ENCODE data around the gene CPLANE2. TPM values are rescaled to one million over a fixed set of nuclear protein-coding genes. Genes with fewer than 3 reads are reported as not detected.
"Not testable (repeated sequence)": the region's sequence is repeated elsewhere in the genome, so short reads cannot be mapped to it uniquely, and the experiment has no call there.

CPLANE2 gene
- total and polyA plus RNA-seq, 5 experiments from 2014 or later, result 1.7 to 9.6 (median 2.9) TPM

DNA sequence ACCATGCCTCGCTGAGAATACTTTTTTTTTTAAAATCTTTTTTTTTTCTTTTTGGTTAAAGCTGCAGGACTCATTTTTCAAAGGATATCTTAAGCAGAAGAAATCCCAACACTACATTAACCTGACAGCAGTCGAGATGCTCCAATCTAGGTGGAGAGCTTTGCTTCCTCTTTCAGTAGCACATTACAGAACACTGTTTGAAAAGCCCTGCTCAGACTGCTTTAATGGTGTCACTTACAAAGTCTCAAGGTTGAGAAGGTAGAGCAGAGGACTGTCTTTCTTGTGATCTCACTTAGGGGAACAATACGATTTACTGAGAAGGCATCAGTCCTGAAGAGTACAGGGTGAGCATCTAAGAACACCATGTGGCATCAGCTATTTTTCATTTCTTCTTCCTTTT, 21.0 kb upstream of the CPLANE2 start:
- POLR2A ChIA-PET, result interaction anchor here (0.7 kb wide), 1 partner anchor 107 kb away, joined by 3 read pairs; no protein-coding TSS in a partner anchor
- Mint-ChIP-seq H3K4me1 (peaks cover 0 to 9% (median 2%) of the 10 kb centered on the region in 4 donors), H3K27me3 (no peaks in the 10 kb centered on the region), H3K36me3 (peaks cover 0 to 41% (median 8%) of the 10 kb centered on the region in 3 donors), H3K27ac (peak overlapping the region in 3 of 10 donors; percentile 24 to 43 (median 37)), H3K9me3 (no peaks in the 10 kb centered on the region), H3K4me3 (no peak overlapping the region)
- DNase-seq (no peak), ATAC-seq (no peak)

DNA sequence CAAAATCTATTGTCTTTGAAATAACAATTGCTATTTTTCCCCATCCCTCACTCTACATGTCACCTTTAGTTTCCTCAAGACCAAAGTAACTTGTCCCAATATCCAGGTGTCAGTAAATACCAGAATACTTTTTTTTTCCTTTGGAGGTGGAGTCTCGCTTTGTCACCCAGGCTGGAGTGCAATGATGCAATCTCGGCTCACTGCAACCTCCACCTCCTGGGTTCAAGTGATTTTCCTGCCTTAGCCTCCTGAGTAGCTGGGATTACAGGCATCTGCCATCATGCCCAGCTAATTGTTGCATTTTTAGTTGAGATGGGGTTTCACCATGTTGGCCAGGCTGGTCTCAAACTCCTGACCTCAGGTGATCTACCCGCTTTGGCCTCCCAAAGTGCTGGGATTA, 20.6 kb upstream of the CPLANE2 start:
- H3K9me3 Mint-ChIP-seq, H3K27me3 Mint-ChIP-seq, H3K4me3 Mint-ChIP-seq, POLR2A ChIA-PET, DNase-seq, ATAC-seq, H3K4me1 Mint-ChIP-seq: not testable (repeated sequence)
- Mint-ChIP-seq H3K27ac (peak overlapping the region in 3 of 10 donors; percentile 12 to 71 (median 53)), H3K36me3 (peaks cover 0 to 44% (median 8%) of the 10 kb centered on the region in 3 donors)

- ATAC-seq (no peak), DNase-seq (no peak)
- Mint-ChIP-seq H3K27me3 (no peaks in the 10 kb centered on the region), H3K4me3 (no peak overlapping the region), H3K4me1 (peaks cover 0 to 12% (median 2%) of the 10 kb centered on the region in 4 donors), H3K27ac (peak overlapping the region in 2 of 10 donors; percentile 39 to 55), H3K9me3 (no peaks in the 10 kb centered on the region), H3K36me3 (peaks cover 0 to 55% (median 8%) of the 10 kb centered on the region in 3 donors)
- POLR2A ChIA-PET, result no interaction called here
Observed at GRCh38 chr1:16256478-16256877, 19.5 kb upstream of the CPLANE2 start.

GRCh38 chr1:16254263-16254928, 17.4 kb upstream of the CPLANE2 start:
- H3K4me1 Mint-ChIP-seq, result peaks cover 5 to 27% (median 12%) of the 10 kb centered on the region in 4 donors
- peak overlapping the region in 8 of 10 donors; percentile 16 to 75 (median 44) for H3K27ac Mint-ChIP-seq

DNA sequence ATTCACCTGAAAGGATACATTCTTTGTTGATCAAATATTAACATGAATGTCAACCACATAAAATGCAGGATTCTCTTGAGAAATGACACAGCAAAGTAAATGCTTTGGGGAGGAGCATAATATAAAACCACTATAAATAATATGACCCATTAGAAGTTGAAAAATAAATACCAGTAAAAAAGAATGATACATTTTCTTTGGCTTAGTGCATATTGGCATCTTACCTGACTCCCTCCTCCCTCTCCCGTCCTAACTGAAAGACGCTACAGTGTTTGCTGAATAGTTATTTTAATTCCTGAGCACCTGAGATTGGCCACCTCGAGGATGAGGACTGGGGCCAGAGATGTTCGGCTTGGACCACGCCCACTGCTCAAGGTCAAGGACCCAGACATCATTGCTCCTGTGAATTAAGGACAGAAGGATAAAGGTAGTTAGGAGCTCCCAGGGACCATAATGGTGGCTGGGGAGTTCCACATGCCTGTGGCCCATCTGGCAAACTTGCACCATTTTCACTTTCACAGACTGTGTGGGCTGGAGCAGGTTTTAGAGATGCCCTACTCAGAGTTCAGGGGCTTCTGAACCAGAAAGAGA, 16.4 kb upstream of the CPLANE2 start:
- POLR2A ChIA-PET, result no interaction called here
- peaks cover 0 to 74% (median 8%) of the 10 kb centered on the region in 3 donors for H3K36me3 Mint-ChIP-seq
- H3K27me3 Mint-ChIP-seq, result no peaks in the 10 kb centered on the region
- ATAC-seq, result no peak
- H3K27ac Mint-ChIP-seq, result peak overlapping the region in 6 of 10 donors; percentile 24 to 75 (median 45)
- no peak overlapping the region for H3K4me3 Mint-ChIP-seq
- no peak for DNase-seq
- H3K4me1 Mint-ChIP-seq, result peaks cover 9 to 36% (median 22%) of the 10 kb centered on the region in 4 donors
- H3K9me3 Mint-ChIP-seq, result no peaks in the 10 kb centered on the region

More at GRCh38 chr1:16254263-16254928, 17.4 kb upstream of the CPLANE2 start:
- Mint-ChIP-seq H3K9me3 (no peaks in the 10 kb centered on the region), H3K27me3 (no peaks in the 10 kb centered on the region), H3K36me3 (peaks cover 0 to 70% (median 8%) of the 10 kb centered on the region in 3 donors), H3K4me3 (no peak overlapping the region)
- POLR2A ChIA-PET, result no interaction called here
- DNase-seq, result no peak
- no peak for ATAC-seq

DNA sequence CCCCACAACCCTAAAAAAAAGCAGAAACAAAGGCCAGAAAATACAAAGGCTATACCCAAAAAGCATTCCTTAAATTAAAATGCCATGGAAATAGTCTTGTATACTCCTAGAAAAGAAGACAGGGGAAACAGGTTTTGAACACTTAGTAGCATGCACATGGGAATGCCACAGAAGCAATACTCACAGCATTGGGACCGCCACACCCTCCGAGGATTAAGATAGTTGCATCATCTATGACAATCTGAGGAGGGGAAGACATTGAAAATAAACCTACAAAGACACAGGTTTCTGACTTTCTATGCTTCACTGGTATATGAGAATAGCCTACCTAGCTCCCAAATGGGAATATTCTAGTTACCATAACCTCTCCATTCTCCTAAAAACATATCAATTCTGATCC, 15.9 kb upstream of the CPLANE2 start:
- no peaks in the 10 kb centered on the region for H3K27me3 Mint-ChIP-seq
- H3K27ac Mint-ChIP-seq, result peak overlapping the region in 3 of 10 donors; percentile 24 to 77 (median 61)
- no peak overlapping the region for H3K4me3 Mint-ChIP-seq
- peaks cover 0 to 74% (median 8%) of the 10 kb centered on the region in 3 donors for H3K36me3 Mint-ChIP-seq
- H3K9me3 Mint-ChIP-seq, result no peaks in the 10 kb centered on the region
- POLR2A ChIA-PET, result no interaction called here
- DNase-seq (no peak), ATAC-seq (no peak)
- H3K4me1 Mint-ChIP-seq, result peaks cover 9 to 37% (median 22%) of the 10 kb centered on the region in 4 donors

- Mint-ChIP-seq H3K36me3 (peaks cover 0 to 84% (median 11%) of the 10 kb centered on the region in 3 donors), H3K9me3 (no peaks in the 10 kb centered on the region)
Observed at GRCh38 chr1:16251381-16251780, 14.4 kb upstream of the CPLANE2 start.

GRCh38 chr1:16250524-16251251, 13.7 kb upstream of the CPLANE2 start:
- H3K4me3 Mint-ChIP-seq, result no peak overlapping the region
- H3K36me3 Mint-ChIP-seq, result peaks cover 0 to 80% (median 6%) of the 10 kb centered on the region in 3 donors
- no peaks in the 10 kb centered on the region for H3K9me3 Mint-ChIP-seq
- H3K4me1 Mint-ChIP-seq, result peaks cover 7 to 35% (median 22%) of the 10 kb centered on the region in 4 donors
- ATAC-seq (no peak), DNase-seq (no peak)
- no peaks in the 10 kb centered on the region for H3K27me3 Mint-ChIP-seq
- peak overlapping the region in 4 of 10 donors; percentile 10 to 53 (median 34) for H3K27ac Mint-ChIP-seq
- POLR2A ChIA-PET, result no interaction called here

More at GRCh38 chr1:16251381-16251780, 14.4 kb upstream of the CPLANE2 start:
- no peak for ATAC-seq
- Mint-ChIP-seq H3K27me3 (no peaks in the 10 kb centered on the region), H3K4me3 (no peak overlapping the region), H3K4me1 (peaks cover 7 to 35% (median 22%) of the 10 kb centered on the region in 4 donors), H3K27ac (peak overlapping the region in 2 of 10 donors; percentile 53 to 79)
- no peak for DNase-seq
- POLR2A ChIA-PET, result no interaction called here

GRCh38 chr1:16249596-16250241, 12.7 kb upstream of the CPLANE2 start:
- peak in 1 of 2 donors; percentile 40 for ATAC-seq
- H3K36me3 Mint-ChIP-seq, result peaks cover 0 to 70% (median 2%) of the 10 kb centered on the region in 3 donors
- peak overlapping the region; percentile 48 to 82 (median 78) for H3K27ac Mint-ChIP-seq
- no peaks in the 10 kb centered on the region for H3K27me3 Mint-ChIP-seq
- POLR2A ChIA-PET, result no interaction called here
- H3K4me1 Mint-ChIP-seq, result peaks cover 7 to 35% (median 21%) of the 10 kb centered on the region in 4 donors
- no peaks in the 10 kb centered on the region for H3K9me3 Mint-ChIP-seq
- peak overlapping the region in 3 of 10 donors; percentile 1 to 32 (median 25) for H3K4me3 Mint-ChIP-seq
- DNase-seq, result no peak

- Mint-ChIP-seq H3K9me3 (no peaks in the 10 kb centered on the region), H3K36me3 (peaks cover 0 to 61% (median 2%) of the 10 kb centered on the region in 3 donors), H3K27me3 (no peaks in the 10 kb centered on the region), H3K4me1 (peaks cover 9 to 39% (median 26%) of the 10 kb centered on the region in 4 donors), H3K27ac (peak overlapping the region; percentile 59 to 88 (median 80)), H3K4me3 (peak overlapping the region in 2 of 10 donors; percentile 25 to 28)
- ATAC-seq (peak in 1 of 2 donors; percentile 46), DNase-seq (no peak)
- POLR2A ChIA-PET, result no interaction called here
Observed at GRCh38 chr1:16248603-16249516, 11.9 kb upstream of the CPLANE2 start.

DNA sequence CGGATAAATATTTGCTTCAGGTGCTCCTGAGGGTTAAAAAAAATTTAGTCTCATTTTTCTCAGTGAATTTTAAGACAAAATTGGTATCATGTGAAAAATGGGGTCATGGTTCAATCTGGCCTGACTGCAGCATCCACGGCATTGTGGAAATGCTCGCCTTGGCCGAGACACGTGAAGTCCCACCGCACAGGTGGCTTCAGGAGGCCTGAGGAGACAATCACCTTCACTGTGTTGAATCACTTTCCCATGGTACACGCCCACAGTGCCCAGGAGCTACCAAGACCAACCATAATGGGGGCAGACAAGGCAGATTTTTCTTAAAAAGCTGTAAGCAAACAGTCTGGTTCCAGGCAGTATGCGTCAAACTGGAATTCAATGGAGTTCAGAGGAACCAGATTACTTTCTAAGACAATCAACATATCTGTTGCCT, 11.0 kb upstream of the CPLANE2 start:
- POLR2A ChIA-PET, result no interaction called here
- Mint-ChIP-seq H3K4me3 (no peak overlapping the region), H3K4me1 (peaks cover 9 to 40% (median 26%) of the 10 kb centered on the region in 4 donors), H3K36me3 (peaks cover 0 to 55% (median 2%) of the 10 kb centered on the region in 3 donors), H3K27ac (peak overlapping the region in 7 of 10 donors; percentile 33 to 88 (median 79)), H3K27me3 (no peaks in the 10 kb centered on the region), H3K9me3 (no peaks in the 10 kb centered on the region)
- ATAC-seq (no peak), DNase-seq (no peak)
